T follicular helper cell (primary cell): ENCODE results near the gene KRCC1.
A peak's percentile ranks its signal among the peaks of the same experiment; 100 is the strongest.

Experiments
- DNase-seq: peaks from one replicate; pipeline ENCODE4 v3.0.0-alpha.2; 2020; ENCODE audit warnings: low read depth
- total RNA-seq, 2 experiments: gene quantifications; one replicate each; lab custom pipeline; 2026; lab: John Stamatoyannopoulos, UW

Gene KRCC1
- 16.5 to 38.3 reads per million in 2 experiments for total RNA-seq

DNA sequence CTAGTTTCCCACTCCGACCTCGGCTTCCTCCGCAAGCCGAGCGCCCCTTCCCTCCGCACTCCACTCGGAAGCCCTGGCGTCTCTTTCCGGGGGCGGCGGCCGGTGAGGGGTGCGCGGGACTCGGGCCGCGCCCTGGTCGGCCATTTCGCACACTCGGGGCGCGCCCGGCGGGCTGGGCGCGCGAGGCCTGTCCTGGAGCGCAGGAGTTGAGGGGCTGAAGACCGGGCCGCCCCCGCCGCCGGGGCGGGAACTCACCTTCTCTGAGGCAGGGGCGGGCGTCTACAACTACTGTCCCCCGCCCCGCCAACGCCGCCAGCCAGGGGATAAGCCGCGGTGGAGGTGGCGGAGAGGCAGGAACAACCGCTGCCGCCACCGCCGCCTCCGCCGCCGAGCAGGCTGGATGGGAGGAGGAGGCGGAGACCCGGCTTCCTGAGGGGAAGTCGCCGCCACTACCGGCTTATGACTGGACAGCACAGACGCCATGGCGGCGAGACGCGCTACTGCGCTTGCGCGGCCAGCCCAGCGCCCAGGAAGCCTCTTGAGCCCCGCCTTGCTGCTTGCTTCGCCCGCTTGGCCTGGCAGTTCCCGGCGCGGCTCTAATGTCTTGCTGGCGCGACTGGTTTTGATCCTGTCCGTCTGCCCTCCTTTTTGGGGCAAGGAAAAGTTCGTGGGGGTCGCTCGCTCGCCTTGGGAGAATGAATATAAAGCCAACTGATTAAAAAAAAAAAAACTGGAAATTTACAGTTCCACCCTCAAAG lies at the start of gene KRCC1:
TSS of gene KRCC1 (minus strand) at position 413 of the 758 bp plus-strand sequence. CDS start 27,220 bp downstream, outside the sequence.
- peak; percentile 90 for DNase-seq

DNA sequence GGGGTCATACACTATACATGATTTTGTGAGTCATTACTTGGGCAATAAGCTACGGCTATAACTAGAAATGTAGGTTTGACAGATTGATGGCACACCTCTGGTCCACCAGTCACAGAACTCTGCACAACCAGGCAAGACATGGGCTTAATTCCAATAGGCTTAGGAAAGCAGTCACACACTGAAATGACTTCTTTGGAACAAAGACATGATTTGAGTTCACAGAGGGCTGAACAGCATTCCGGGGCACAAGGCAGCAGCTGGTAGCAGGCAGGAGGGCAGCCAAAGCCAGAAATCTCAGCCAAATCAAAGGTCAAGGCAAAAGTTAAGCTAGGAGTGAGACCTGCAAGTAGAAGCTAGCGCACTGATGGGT lies 44.9 kb upstream of the KRCC1 start:
- DNase-seq, result no peak

- DNase-seq, result no peak
These were observed 44.4 kb upstream of the KRCC1 start for GRCh38 chr2:88099798-88100488.

DNA sequence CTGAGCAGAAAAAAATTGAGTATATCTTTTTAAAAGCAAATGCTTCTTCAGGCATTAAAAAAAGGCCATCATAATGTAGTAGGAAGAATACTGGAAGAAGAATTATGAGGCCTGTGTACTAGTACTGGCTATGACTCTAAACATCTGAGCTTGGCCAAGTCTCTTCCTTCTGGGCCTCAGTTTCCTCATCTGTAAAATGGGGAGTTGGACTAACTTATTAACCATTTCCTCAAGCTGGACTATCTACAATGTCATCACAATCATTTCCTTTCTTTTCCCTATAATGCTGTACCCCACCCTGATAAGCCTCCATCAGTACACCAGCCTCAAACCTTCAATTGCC lies 42.9 kb upstream of the KRCC1 start:
- no peak for DNase-seq

GRCh38 chr2:88097891-88098557 lies 42.4 kb upstream of the KRCC1 start:
- DNase-seq, result no peak

GRCh38 chr2:88097192-88097591 lies 41.6 kb upstream of the KRCC1 start:
- DNase-seq, result no peak

DNA sequence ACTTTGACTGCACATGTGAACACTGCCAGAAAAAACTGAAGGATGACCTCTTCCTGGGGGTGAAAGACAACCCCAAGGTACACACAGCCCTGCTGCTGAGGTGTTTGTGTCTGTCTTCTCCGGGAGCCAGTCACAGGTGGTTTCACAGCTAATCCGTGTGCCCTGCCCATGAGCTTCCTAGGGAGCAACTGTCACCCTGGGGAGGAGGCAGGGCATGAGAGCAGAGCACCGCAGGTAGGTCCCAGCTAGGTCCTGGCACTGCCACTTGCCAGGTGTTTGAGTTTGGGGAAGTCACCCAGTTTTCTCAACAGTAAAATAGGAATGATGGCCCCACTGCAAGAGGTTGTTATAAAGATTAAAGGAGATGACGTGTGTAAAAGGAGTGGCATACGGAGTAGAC lies 41.1 kb upstream of the KRCC1 start:
- no peak for DNase-seq

DNA sequence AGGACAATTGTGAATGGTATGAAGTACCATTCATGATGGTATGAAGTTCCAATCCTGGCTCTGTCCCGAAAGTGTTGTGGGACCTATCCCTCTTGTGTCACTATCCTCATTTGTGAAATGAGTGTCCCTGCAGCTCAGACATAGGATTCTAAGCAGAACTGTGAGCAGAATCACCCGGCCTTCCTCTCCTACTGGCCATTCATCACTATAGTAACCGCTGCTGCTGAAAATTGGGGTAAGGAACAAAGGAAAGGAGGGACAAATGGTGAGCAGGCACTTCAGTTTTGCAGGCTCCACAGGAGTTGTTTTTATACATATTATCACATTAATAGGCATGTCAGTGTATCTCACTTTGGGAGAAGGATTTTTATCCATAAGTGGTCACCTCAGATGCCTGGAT lies 39.4 kb upstream of the KRCC1 start:
- DNase-seq, result no peak

GRCh38 chr2:88092773-88093172 lies 37.2 kb upstream of the KRCC1 start:
- no peak for DNase-seq

DNA sequence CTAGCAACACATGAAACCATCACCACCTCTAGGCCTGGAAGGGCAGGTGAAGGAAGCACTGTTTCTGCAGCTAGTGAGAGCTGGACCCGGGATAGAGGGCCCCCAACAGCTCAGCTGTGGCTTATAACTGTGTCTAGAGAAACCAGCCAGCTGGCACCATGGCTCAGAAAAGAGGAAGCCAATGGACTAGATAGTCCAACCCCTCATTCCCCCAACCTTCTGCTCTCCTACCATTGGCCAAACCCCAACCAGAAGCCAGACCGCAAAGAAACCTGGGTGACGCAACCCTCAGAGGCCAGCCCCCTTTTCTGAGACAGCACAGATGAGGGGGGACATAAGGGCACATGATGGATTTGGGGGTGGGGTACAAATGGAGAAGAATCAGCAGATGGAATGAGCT lies 36.4 kb upstream of the KRCC1 start:
- no peak for DNase-seq

GRCh38 chr2:88090446-88091283 lies 35.1 kb upstream of the KRCC1 start:
- no peak for DNase-seq

DNA sequence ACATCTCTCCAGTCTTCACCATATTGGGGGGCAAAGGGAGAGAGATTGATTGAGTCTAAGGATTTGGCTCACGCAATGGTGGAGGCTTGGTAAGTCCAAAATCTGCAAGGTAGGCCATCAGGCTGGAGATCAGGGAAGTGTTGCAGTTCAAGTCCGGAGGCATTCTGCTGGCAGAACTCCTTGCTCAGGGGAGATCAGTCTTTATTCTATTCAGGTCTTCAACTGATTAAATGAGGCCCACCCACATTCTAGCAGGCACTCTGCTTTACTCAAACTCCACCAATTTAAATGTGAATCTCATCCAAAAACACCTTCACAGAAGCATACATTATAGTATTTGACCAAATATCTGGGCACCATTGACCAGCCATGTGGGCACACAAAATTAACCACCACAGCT lies 33.4 kb upstream of the KRCC1 start:
- DNase-seq, result no peak

GRCh38 chr2:88087763-88088162 lies 32.2 kb upstream of the KRCC1 start:
- DNase-seq, result no peak

GRCh38 chr2:88087073-88087472 lies 31.5 kb upstream of the KRCC1 start:
- no peak for DNase-seq

GRCh38 chr2:88086401-88086800 lies 30.8 kb upstream of the KRCC1 start:
- DNase-seq, result no peak

- DNase-seq, result no peak
These were observed 30.0 kb upstream of the KRCC1 start for GRCh38 chr2:88085602-88086001.

- DNase-seq, result no peak
These were observed 29.5 kb upstream of the KRCC1 start for GRCh38 chr2:88085099-88085498.

GRCh38 chr2:88082781-88083180 lies 27.2 kb upstream of the KRCC1 start:
- no peak for DNase-seq

GRCh38 chr2:88081924-88082608 lies 26.5 kb upstream of the KRCC1 start:
- no peak for DNase-seq

DNA sequence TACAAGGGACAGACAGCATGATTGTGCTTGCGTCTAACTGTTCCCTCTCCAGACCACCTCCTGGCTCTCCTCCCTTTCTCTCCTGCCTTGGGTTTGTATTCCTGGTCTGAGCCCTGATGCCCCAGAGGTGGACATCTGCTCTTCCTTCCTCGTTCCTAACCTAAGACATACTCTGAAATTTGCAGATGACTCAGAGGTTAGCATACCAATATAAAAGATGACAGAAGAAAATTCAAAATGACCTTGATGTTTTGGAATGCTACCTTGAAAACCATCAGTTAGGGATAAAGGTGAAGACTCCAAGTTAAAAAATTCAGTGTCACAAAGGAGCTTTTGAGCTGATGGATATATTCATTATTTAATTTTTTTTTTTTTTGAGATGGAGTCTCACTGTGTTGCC lies 25.0 kb upstream of the KRCC1 start:
- DNase-seq, result no peak

DNA sequence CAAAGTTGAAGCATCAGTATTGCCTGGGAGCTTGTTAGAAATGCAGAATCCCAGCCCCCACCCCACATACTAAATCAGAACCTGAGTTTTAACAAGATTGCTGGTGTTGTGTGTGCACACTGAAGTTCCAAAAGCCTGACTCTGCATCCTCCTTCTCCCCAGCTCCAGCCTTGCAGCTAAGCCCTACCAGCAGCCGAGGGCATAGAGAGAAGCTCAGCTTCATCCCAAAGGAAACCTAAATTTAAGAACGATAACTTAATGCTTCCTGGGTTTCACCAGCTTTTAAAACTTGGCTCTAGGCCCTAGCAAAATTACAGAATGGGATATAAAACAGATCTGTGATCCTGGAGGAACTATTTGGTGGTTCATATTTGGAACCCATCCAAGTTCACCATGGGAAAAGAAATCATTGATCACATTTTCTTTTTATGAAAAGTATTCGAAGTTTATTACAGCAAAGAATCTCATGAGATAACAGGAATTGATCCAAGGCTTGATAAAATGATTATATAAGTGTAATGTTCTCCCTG lies 23.1 kb upstream of the KRCC1 start:
- no peak for DNase-seq
